ENCODE measurements around the gene IQCH. TPM values are rescaled to one million over a fixed set of nuclear protein-coding genes. Genes with fewer than 3 reads are reported as not detected.

Gene IQCH
- polyA plus RNA-seq, 1 donor (not counting 4 experiments of a cell fraction or from before 2014, with no cell fraction given) = 2.6 TPM

DNA sequence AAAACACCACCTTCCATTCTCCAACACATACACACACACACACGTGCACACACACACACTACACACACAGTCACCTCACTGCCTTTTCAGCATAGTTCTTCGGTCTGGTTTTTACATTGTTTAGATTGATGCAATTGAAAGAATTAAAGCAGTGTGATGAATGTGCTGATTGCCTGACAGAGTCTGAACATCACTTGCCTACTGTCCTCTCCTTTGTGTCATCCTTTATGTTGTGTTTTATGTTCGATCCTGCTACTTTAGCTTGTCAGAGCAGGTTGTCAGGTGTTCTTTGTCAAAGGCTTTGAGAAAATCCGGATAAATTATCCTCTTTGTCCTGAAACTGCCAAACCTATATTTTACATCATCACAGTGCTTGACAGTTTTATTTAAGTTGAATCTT is 80.4 kb downstream of the IQCH start:
- dilution Hi-C loops (cut with MboI; ENCODE audit: extremely low pct_ligation_motif_present, low sequenced_read_pairs) = no loop called here
- Histone ChIP-seq H3K4me3 (ENCODE audit: control insufficient read depth in 2 of 3, extremely low read depth in 1 of 3, insufficient read depth in 2 of 3, low read depth in 1 of 3, low read length in 3 of 3) (no peak overlapping the region), H3K27ac (ENCODE audit: control insufficient read depth, insufficient read depth, low read length) (no peak overlapping the region), H3K36me3 (ENCODE audit: control insufficient read depth in 2 of 2, extremely low read depth in 1 of 2, insufficient read depth in 2 of 2, low read length in 2 of 2) (no peaks in the 10 kb centered on the region), H3K9ac (ENCODE audit: control insufficient read depth, extremely low read depth, insufficient read depth, low read length) (no peak overlapping the region), H3K9me3 (ENCODE audit: control insufficient read depth, low read depth, low read length) (no peaks in the 10 kb centered on the region), H4K20me1 (ENCODE audit: control insufficient read depth, extremely low read depth, insufficient read depth, low read length) (no peaks in the 10 kb centered on the region), H3K4me1 (ENCODE audit: control insufficient read depth, extremely low read depth, insufficient read depth, low read length) (no peaks in the 10 kb centered on the region), H3K79me2 (ENCODE audit: control insufficient read depth, insufficient read depth, low read length) (no peaks in the 10 kb centered on the region), H2AFZ (ENCODE audit: control insufficient read depth, low read length) (no peak overlapping the region), H3K4me2 (ENCODE audit: control insufficient read depth, extremely low read depth, insufficient read depth, low read depth, low read length) (no peak overlapping the region), H3K9me1 (ENCODE audit: control insufficient read depth, extremely low read depth, insufficient read depth, low read length) (no peaks in the 10 kb centered on the region), H3K27me3 (ENCODE audit: control insufficient read depth, extremely low read depth, insufficient read depth, low read length) (no peaks in the 10 kb centered on the region)
- TF ChIP-seq, protein P1, sequence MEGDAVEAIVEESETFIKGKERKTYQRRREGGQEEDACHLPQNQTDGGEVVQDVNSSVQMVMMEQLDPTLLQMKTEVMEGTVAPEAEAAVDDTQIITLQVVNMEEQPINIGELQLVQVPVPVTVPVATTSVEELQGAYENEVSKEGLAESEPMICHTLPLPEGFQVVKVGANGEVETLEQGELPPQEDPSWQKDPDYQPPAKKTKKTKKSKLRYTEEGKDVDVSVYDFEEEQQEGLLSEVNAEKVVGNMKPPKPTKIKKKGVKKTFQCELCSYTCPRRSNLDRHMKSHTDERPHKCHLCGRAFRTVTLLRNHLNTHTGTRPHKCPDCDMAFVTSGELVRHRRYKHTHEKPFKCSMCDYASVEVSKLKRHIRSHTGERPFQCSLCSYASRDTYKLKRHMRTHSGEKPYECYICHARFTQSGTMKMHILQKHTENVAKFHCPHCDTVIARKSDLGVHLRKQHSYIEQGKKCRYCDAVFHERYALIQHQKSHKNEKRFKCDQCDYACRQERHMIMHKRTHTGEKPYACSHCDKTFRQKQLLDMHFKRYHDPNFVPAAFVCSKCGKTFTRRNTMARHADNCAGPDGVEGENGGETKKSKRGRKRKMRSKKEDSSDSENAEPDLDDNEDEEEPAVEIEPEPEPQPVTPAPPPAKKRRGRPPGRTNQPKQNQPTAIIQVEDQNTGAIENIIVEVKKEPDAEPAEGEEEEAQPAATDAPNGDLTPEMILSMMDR (optimal IDR thresholded peaks at IDR 0.05 in 1 of 3, IDR thresholded peaks at IDR 0.05 in 1 of 3, conservative IDR thresholded peaks at IDR 0.05 in 1 of 3; ENCODE audit: extremely low read depth in 1 of 3, insufficient read depth in 2 of 3, low read length in 3 of 3) = no peak
- DNase-seq (ENCODE audit: low read depth, low spot score) = no peak
- FAIRE-seq = peak; percentile 36

DNA sequence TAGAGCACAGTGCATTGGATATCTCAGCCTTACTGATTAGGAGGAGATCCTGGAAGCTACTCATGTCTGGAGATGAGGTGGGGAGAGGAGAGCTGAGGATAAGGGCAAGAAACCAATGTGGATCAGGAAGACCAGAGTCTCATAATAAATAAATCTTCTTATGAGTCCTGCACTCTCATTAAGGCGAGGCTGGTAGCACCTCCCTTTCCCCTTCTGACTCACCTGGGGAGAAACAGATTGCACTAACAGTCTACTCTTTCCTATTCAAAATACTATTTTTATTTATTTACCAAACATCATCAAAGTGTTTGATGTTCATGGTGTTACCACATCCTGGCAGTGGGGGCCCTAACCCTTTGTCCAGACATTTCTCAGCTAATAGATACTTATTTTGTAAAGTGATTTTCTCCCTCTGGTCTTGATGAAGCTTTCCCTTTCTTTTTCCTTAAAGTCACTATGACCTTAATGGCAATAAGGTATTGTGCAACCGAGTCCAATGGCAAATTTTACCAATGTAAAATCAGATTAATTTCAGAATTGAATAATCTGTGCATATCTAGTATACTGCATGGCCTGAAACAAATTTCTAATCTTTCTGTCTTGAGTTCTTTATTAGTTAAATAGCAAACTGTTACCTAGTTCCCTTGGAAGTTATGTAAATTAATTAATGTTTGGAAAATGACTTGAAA is 81.1 kb downstream of the IQCH start:
- DNase-seq (ENCODE audit: low read depth, low spot score) = no peak
- Histone ChIP-seq H3K9me1 (ENCODE audit: control insufficient read depth, extremely low read depth, insufficient read depth, low read length) (no peaks in the 10 kb centered on the region), H3K27ac (ENCODE audit: control insufficient read depth, insufficient read depth, low read length) (no peak overlapping the region), H3K9ac (ENCODE audit: control insufficient read depth, extremely low read depth, insufficient read depth, low read length) (no peak overlapping the region), H3K36me3 (ENCODE audit: control insufficient read depth in 2 of 2, extremely low read depth in 1 of 2, insufficient read depth in 2 of 2, low read length in 2 of 2) (no peaks in the 10 kb centered on the region), H3K9me3 (ENCODE audit: control insufficient read depth, low read depth, low read length) (no peaks in the 10 kb centered on the region), H3K4me2 (ENCODE audit: control insufficient read depth, extremely low read depth, insufficient read depth, low read depth, low read length) (no peak overlapping the region), H2AFZ (ENCODE audit: control insufficient read depth, low read length) (no peak overlapping the region), H3K27me3 (ENCODE audit: control insufficient read depth, extremely low read depth, insufficient read depth, low read length) (no peaks in the 10 kb centered on the region), H3K4me1 (ENCODE audit: control insufficient read depth, extremely low read depth, insufficient read depth, low read length) (no peaks in the 10 kb centered on the region), H4K20me1 (ENCODE audit: control insufficient read depth, extremely low read depth, insufficient read depth, low read length) (no peaks in the 10 kb centered on the region), H3K4me3 (ENCODE audit: control insufficient read depth in 2 of 3, extremely low read depth in 1 of 3, insufficient read depth in 2 of 3, low read depth in 1 of 3, low read length in 3 of 3) (no peak overlapping the region), H3K79me2 (ENCODE audit: control insufficient read depth, insufficient read depth, low read length) (no peaks in the 10 kb centered on the region)
- TF ChIP-seq, protein P1 (optimal IDR thresholded peaks at IDR 0.05 in 1 of 3, IDR thresholded peaks at IDR 0.05 in 1 of 3, conservative IDR thresholded peaks at IDR 0.05 in 1 of 3; ENCODE audit: extremely low read depth in 1 of 3, insufficient read depth in 2 of 3, low read length in 3 of 3) = no peak
- no peak for TF ChIP-seq EZH2 (IDR thresholded peaks at IDR 0.05; ENCODE audit: low read length)
- dilution Hi-C loops (cut with MboI; ENCODE audit: extremely low pct_ligation_motif_present, low sequenced_read_pairs) = no loop called here
- FAIRE-seq = peak; percentile 23
